ENCODE results near the gene CASTOR2.
"Not testable (repeated sequence)": the region's sequence is repeated elsewhere in the genome, so short reads cannot be mapped to it uniquely, and the experiment has no call there.

The CASTOR2 gene
- total RNA-seq, result 7.5 to 11.6 (median 10.1) reads per million in 4 donors

- DNase-seq, result peak in 4 of 5 donors; percentile 40 to 60 (median 58)
Measured at GRCh38 chr7:74964511-74965119, at the start of gene CASTOR2. TSS of gene CASTOR2 (plus strand) at chr7:74964705. CDS start at chr7:74964986, 281 bp downstream.

GRCh38 chr7:74922321-74922890 lies 42.1 kb upstream of the CASTOR2 start:
- DNase-seq, result not testable (repeated sequence)

- not testable (repeated sequence) for DNase-seq
Measured at GRCh38 chr7:74923644-74924043, 40.9 kb upstream of the CASTOR2 start.

GRCh38 chr7:74926968-74927367 lies 37.5 kb upstream of the CASTOR2 start:
- not testable (repeated sequence) for DNase-seq

- not testable (repeated sequence) for DNase-seq
Measured at GRCh38 chr7:74931563-74932328, 32.8 kb upstream of the CASTOR2 start.

GRCh38 chr7:74939429-74939828 lies 25.1 kb upstream of the CASTOR2 start:
- DNase-seq, result not testable (repeated sequence)

- not testable (repeated sequence) for DNase-seq
Measured at GRCh38 chr7:74941302-74942069, 23.0 kb upstream of the CASTOR2 start.

- not testable (repeated sequence) for DNase-seq
Measured at GRCh38 chr7:74943923-74944322, 20.6 kb upstream of the CASTOR2 start.

- DNase-seq, result not testable (repeated sequence)
Measured at GRCh38 chr7:74947741-74948140, 16.8 kb upstream of the CASTOR2 start.

GRCh38 chr7:74953774-74954173 lies 10.7 kb upstream of the CASTOR2 start:
- not testable (repeated sequence) for DNase-seq

GRCh38 chr7:74958328-74958727 lies 6.2 kb upstream of the CASTOR2 start:
- not testable (repeated sequence) for DNase-seq

- not testable (repeated sequence) for DNase-seq
Measured at GRCh38 chr7:74963704-74964510, 598 bp upstream of the CASTOR2 start.

GRCh38 chr7:74966208-74966854 lies 1.8 kb downstream of the CASTOR2 start:
- DNase-seq, result not testable (repeated sequence)

GRCh38 chr7:74966909-74967308 lies 2.4 kb downstream of the CASTOR2 start:
- DNase-seq, result not testable (repeated sequence)

GRCh38 chr7:74971431-74971830 lies 6.9 kb downstream of the CASTOR2 start:
- DNase-seq, result not testable (repeated sequence)

- not testable (repeated sequence) for DNase-seq
Measured at GRCh38 chr7:74972377-74972776, 7.9 kb downstream of the CASTOR2 start.

- not testable (repeated sequence) for DNase-seq
Measured at GRCh38 chr7:74975959-74976358, 11.5 kb downstream of the CASTOR2 start.

GRCh38 chr7:74977523-74977922 lies 13.0 kb downstream of the CASTOR2 start:
- not testable (repeated sequence) for DNase-seq

GRCh38 chr7:74988436-74988835 lies 23.9 kb downstream of the CASTOR2 start:
- not testable (repeated sequence) for DNase-seq

GRCh38 chr7:74993121-74993520 lies 28.6 kb downstream of the CASTOR2 start:
- DNase-seq, result no peak

GRCh38 chr7:74994869-74995543 lies 30.5 kb downstream of the CASTOR2 start:
- not testable (repeated sequence) for DNase-seq

Measured in T-helper 1 cell (primary cell).